Measurements from ENCODE around the gene ABHD1. TPM values are rescaled to one million over a fixed set of nuclear protein-coding genes. Genes with fewer than 3 reads are reported as not detected.

ABHD1 gene
- total RNA-seq, 1 donor from 2014 or later, result not detected

GRCh38 chr2:27097341-27097740, 26.3 kb upstream of the ABHD1 start:
- Histone ChIP-seq H3K27me3 (no peaks in the 10 kb centered on the region), H3K4me1 (peaks cover 4 to 10% of the 10 kb centered on the region in 2 donors), H3K36me3 (peaks cover 0 to 4% of the 10 kb centered on the region in 2 donors), H3K27ac (no peak overlapping the region), H3K9me3 (no peaks in the 10 kb centered on the region), H3K4me3 (no peak overlapping the region)
- no peak for DNase-seq (ENCODE audit: low spot score in 2 of 2)
- intact Hi-C loops (cut with DNase I), result no loop called here
- no peak for TF ChIP-seq CTCF (IDR thresholded peaks at IDR 0.05)

- Histone ChIP-seq H3K27ac (no peak overlapping the region), H3K4me3 (no peak overlapping the region), H3K9me3 (no peaks in the 10 kb centered on the region), H3K4me1 (peaks cover 4 to 10% of the 10 kb centered on the region in 2 donors), H3K36me3 (peaks cover 0 to 4% of the 10 kb centered on the region in 2 donors), H3K27me3 (no peaks in the 10 kb centered on the region)
- DNase-seq (ENCODE audit: low spot score in 2 of 2), result no peak
- TF ChIP-seq CTCF (IDR thresholded peaks at IDR 0.05), result no peak
- intact Hi-C loops (cut with DNase I), result loop anchor here (1.0 to 2.0 kb wide), 2 partner anchors 91 to 181 kb away; no protein-coding TSS in a partner anchor
Observed at GRCh38 chr2:27099334-27099955, 24.2 kb upstream of the ABHD1 start.

- no peak for TF ChIP-seq CTCF (IDR thresholded peaks at IDR 0.05)
- no peaks in the 10 kb centered on the region for H3K9me3 ChIP-seq
- H3K4me3 ChIP-seq, result no peak overlapping the region
- peaks cover 4 to 10% of the 10 kb centered on the region in 2 donors for H3K4me1 ChIP-seq
- intact Hi-C loops (cut with DNase I), result no loop called here
- H3K36me3 ChIP-seq, result peaks cover 0 to 4% of the 10 kb centered on the region in 2 donors
- no peak overlapping the region for H3K27ac ChIP-seq
- DNase-seq (ENCODE audit: low spot score in 2 of 2), result no peak
- H3K27me3 ChIP-seq, result no peaks in the 10 kb centered on the region
Observed at GRCh38 chr2:27100036-27100435, 23.6 kb upstream of the ABHD1 start.

- TF ChIP-seq CTCF (IDR thresholded peaks at IDR 0.05), result no peak
- intact Hi-C loops (cut with DNase I), result no loop called here
- Histone ChIP-seq H3K27me3 (no peaks in the 10 kb centered on the region), H3K9me3 (no peaks in the 10 kb centered on the region), H3K36me3 (peaks cover 0 to 4% of the 10 kb centered on the region in 2 donors), H3K4me3 (no peak overlapping the region), H3K4me1 (no peaks in the 10 kb centered on the region), H3K27ac (no peak overlapping the region)
- no peak for DNase-seq (ENCODE audit: low spot score in 2 of 2)
Observed at GRCh38 chr2:27102329-27102728, 21.3 kb upstream of the ABHD1 start.

GRCh38 chr2:27105981-27106380, 17.6 kb upstream of the ABHD1 start:
- H3K27me3 ChIP-seq, result no peaks in the 10 kb centered on the region
- H3K27ac ChIP-seq, result no peak overlapping the region
- no peak for TF ChIP-seq CTCF (IDR thresholded peaks at IDR 0.05)
- DNase-seq (ENCODE audit: low spot score in 2 of 2), result no peak
- H3K9me3 ChIP-seq, result no peaks in the 10 kb centered on the region
- intact Hi-C loops (cut with DNase I), result no loop called here
- H3K36me3 ChIP-seq, result no peaks in the 10 kb centered on the region
- no peak overlapping the region for H3K4me3 ChIP-seq
- H3K4me1 ChIP-seq, result no peaks in the 10 kb centered on the region

- no peak overlapping the region for H3K4me3 ChIP-seq
- no peak for TF ChIP-seq CTCF (IDR thresholded peaks at IDR 0.05)
- no peaks in the 10 kb centered on the region for H3K36me3 ChIP-seq
- intact Hi-C loops (cut with DNase I), result no loop called here
- no peaks in the 10 kb centered on the region for H3K27me3 ChIP-seq
- no peak overlapping the region for H3K27ac ChIP-seq
- no peaks in the 10 kb centered on the region for H3K4me1 ChIP-seq
- H3K9me3 ChIP-seq, result no peaks in the 10 kb centered on the region
- no peak for DNase-seq (ENCODE audit: low spot score in 2 of 2)
Observed at GRCh38 chr2:27108221-27108620, 15.4 kb upstream of the ABHD1 start.
